B cell (primary cell): ENCODE results near the gene CHST11. TPM values are rescaled to one million over a fixed set of nuclear protein-coding genes. Genes with fewer than 3 reads are reported as not detected.

Experiments used
- ATAC-seq: fragments of 200-7000 bp; cut with Tn5 transposase; one replicate; pipeline ENCODE4 v1.10.0; 2021; ENCODE audit warnings: low read depth, mild to moderate bottlenecking, moderate number of reproducible peaks, moderate library complexity
- CTCF ChIA-PET: fragments of 350-600 bp; sonication (Branson Sonifier 250); formaldehyde crosslinking; loops from one replicate; lab custom pipeline; 2021; ENCODE audit warnings: antibody characterized with exemption, inconsistent platforms; lab: Charles Lee
- POLR2A ChIA-PET: fragments of 350-600 bp; sonication (Branson Sonifier 250); formaldehyde crosslinking; loops from one replicate; lab custom pipeline; 2021; ENCODE audit warnings: antibody characterized with exemption; lab: Charles Lee
- DNase-seq: peaks from one replicate; pipeline ENCODE4 v3.0.0; 2013
- H2AFZ ChIP-seq: 2 replicates; pipeline ENCODE4 v1.6.1; 2012; ENCODE audit warnings: mild to moderate bottlenecking, low read depth, low read length; ENCODE audit not compliant: insufficient read depth, poor library complexity, severe bottlenecking
- H3K27ac ChIP-seq, 2 donors: 1 replicate in 1 of 2; 2 replicates in 1 of 2; pipeline ENCODE4 v1.5.1; 2012 to 2013; ENCODE audit warnings: low read length in 2 of 2, mild to moderate bottlenecking in 2 of 2, moderate library complexity in 1 of 2
- H3K27me3 ChIP-seq, 4 experiments: fragments of 200-600 bp in 1 of 4; sonication (generic) in 1 of 4; replicated peaks in 1 of 4; 1 replicate in 2 of 4; 2 replicates in 2 of 4; pipeline versions ENCODE4 v1.6.1 to v1.7.0; 2013 to 2016; ENCODE audit warnings: low read length in 3 of 4, mild to moderate bottlenecking in 2 of 4, mixed read lengths in 1 of 4, moderate library complexity in 1 of 4; ENCODE audit not compliant: insufficient read depth in 4 of 4, control insufficient read depth in 3 of 4; ENCODE audit errors: control extremely low read depth in 1 of 4
- H3K36me3 ChIP-seq, 2 experiments: replicated peaks in 1 of 2; 1 replicate in 1 of 2; 2 replicates in 1 of 2; pipeline versions ENCODE4 v1.6.1 to v1.7.1; 2013; ENCODE audit warnings: low read length in 1 of 2; ENCODE audit not compliant: insufficient read depth in 2 of 2, control insufficient read depth in 1 of 2; ENCODE audit errors: control extremely low read depth in 1 of 2, extremely low read depth in 1 of 2
- H3K4me1 ChIP-seq, 2 donors: fragments of 200-600 bp in 1 of 2; sonication (generic) in 1 of 2; 1 replicate in 1 of 2; 2 replicates in 1 of 2; pipeline versions ENCODE4 v1.5.1 to v1.6.1; 2013 to 2017; ENCODE audit warnings: low read length in 2 of 2; ENCODE audit not compliant: control insufficient read depth in 2 of 2, insufficient read depth in 2 of 2
- H3K4me2 ChIP-seq: replicated peaks from 2 replicates; pipeline ENCODE3; 2012; ENCODE audit warnings: mild to moderate bottlenecking, low read depth, low read length; ENCODE audit not compliant: poor library complexity, severe bottlenecking
- H3K4me3 ChIP-seq, 5 experiments: fragments of 200-600 bp in 1 of 5; sonication (generic) in 1 of 5; 1 replicate in 3 of 5; 2 replicates in 2 of 5; pipeline versions ENCODE4 v1.5.1 to v1.7.0; 2011 to 2016; ENCODE audit warnings: low read length in 4 of 5, mild to moderate bottlenecking in 4 of 5, low read depth in 2 of 5, control low read depth in 1 of 5, moderate library complexity in 1 of 5; ENCODE audit not compliant: insufficient read depth in 1 of 5; ENCODE audit errors: control extremely low read depth in 1 of 5, extremely low read depth in 1 of 5
- H3K79me2 ChIP-seq: fragments of 200-600 bp; sonication (generic); one replicate; pipeline ENCODE4 v1.6.0; 2016; ENCODE audit warnings: low read length; ENCODE audit not compliant: control insufficient read depth, insufficient read depth
- H3K9ac ChIP-seq: fragments of 200-600 bp; sonication (generic); 2 replicates; pipeline ENCODE4 v1.6.1; 2017; ENCODE audit warnings: mild to moderate bottlenecking, low read length, moderate library complexity
- H3K9me3 ChIP-seq, 3 donors: one replicate each; pipeline versions ENCODE4 v1.6.1 to v1.7.1; 2013; ENCODE audit warnings: low read length in 2 of 3; ENCODE audit not compliant: control insufficient read depth in 2 of 3, insufficient read depth in 1 of 3; ENCODE audit errors: control extremely low read depth in 1 of 3
- H4K20me1 ChIP-seq: 2 replicates; pipeline ENCODE4 v1.6.0; 2012; ENCODE audit warnings: mild to moderate bottlenecking, low read length; ENCODE audit not compliant: insufficient read depth, control insufficient read depth, poor library complexity, severe bottlenecking
- H3K27ac Mint-ChIP-seq: one replicate; pipeline ENCODE4 v1.8.0; 2021; ENCODE audit warnings: mixed read lengths
- H3K27me3 Mint-ChIP-seq: one replicate; pipeline ENCODE4 v1.8.0; 2021; ENCODE audit warnings: mixed read lengths
- H3K4me1 Mint-ChIP-seq: one replicate; pipeline ENCODE4 v1.8.0; 2021; ENCODE audit warnings: mixed read lengths
- H3K4me3 Mint-ChIP-seq: one replicate; pipeline ENCODE4 v1.8.0; 2021; ENCODE audit warnings: mixed read lengths
- H3K9me3 Mint-ChIP-seq: one replicate; pipeline ENCODE4 v1.8.0; 2022; ENCODE audit warnings: mixed read lengths; ENCODE audit not compliant: insufficient read depth
- CTCF ChIP-seq: fragments of 200-600 bp; IDR thresholded peaks from one replicate; pipeline ENCODE4 v1.8.0; 2022; ENCODE audit warnings: antibody characterized with exemption, mild to moderate bottlenecking
- EZH2 ChIP-seq: IDR thresholded peaks from 2 replicates; pipeline ENCODE4 v1.6.1; 2012; ENCODE audit warnings: borderline replicate concordance, low read depth, mild to moderate bottlenecking, moderate library complexity, low read length; ENCODE audit not compliant: insufficient read depth, poor library complexity, severe bottlenecking
- WGBS: methylation state at CpG from one replicate; pipeline ENCODE4 v1.1.5; 2013; ENCODE audit warnings: missing lambda C conversion rate; ENCODE audit not compliant: insufficient coverage; 5-methylcytosine and 5-hydroxymethylcytosine counted together
- intact Hi-C: fragments of 100-400 bp; cut with micrococcal nuclease; formaldehyde crosslinking; loops from one replicate; pipeline ENCODE4 v1.10.0; 2022
- polyA plus RNA-seq: library from polyadenylated mRNA; depleted of rRNA; stranded (reverse); fragments of >200 nt; gene quantifications from 2 replicates; pipeline ENCODE4 v1.2.3, GENCODE V29; 2012
- total RNA-seq, 2 donors: library from RNA; stranded (reverse); fragments of 120-200 nt in 1 of 2; gene quantifications; 1 replicate in 1 of 2; 2 replicates in 1 of 2; pipeline versions ENCODE4 v1.2.3 to v1.2.4, GENCODE V29; 2013 to 2022

CHST11 gene
- total and polyA plus RNA-seq, 2 donors (not counting 1 experiment from before 2014, with no cell fraction given): 46.3 to 152 TPM

- TF ChIP-seq EZH2: no peak
- TF ChIP-seq CTCF: no peak
- Histone ChIP-seq H3K36me3 (peaks cover 1 to 7% of the 10 kb centered on the region in 2 experiments), H3K4me1 (peaks cover 37 to 55% of the 10 kb centered on the region in 2 donors), H3K9me3 (peaks cover 1 to 16% (median 14%) of the 10 kb centered on the region in 3 donors), H3K27me3 (no peaks in the 10 kb centered on the region), H3K79me2 (peaks cover 62% of the 10 kb centered on the region), H3K4me2 (peak overlapping the region; percentile 68), H3K9ac (peak overlapping the region; percentile 6), H4K20me1 (peaks cover 8% of the 10 kb centered on the region), H3K27ac (peak overlapping the region; percentile 70 to 87), H3K4me3 (no peak overlapping the region), H2AFZ (no peak overlapping the region)
- DNase-seq: no peak
- ChIA-PET CTCF (interaction anchor here (0.7 to 4.0 kb wide), 10 partner anchors 15 to 390 kb away, joined by 3 to 29 read pairs (median 3); partner anchors contain the start of gene CHST11), POLR2A (interaction anchor here (0.5 to 3.7 kb wide), 4 partner anchors 11 to 205 kb away, joined by 4 to 26 read pairs (median 6); partner anchors contain the start of gene CHST11)
- Mint-ChIP-seq H3K4me3 (no peak overlapping the region), H3K9me3 (peaks cover 6% of the 10 kb centered on the region), H3K27ac (no peak overlapping the region), H3K4me1 (peaks cover 77% of the 10 kb centered on the region), H3K27me3 (no peaks in the 10 kb centered on the region)
- WGBS: no CpG with 5 or more reads among the region's 4 CpGs
- ATAC-seq: no peak
- intact Hi-C loops: loop anchor here (1.0 to 5.0 kb wide), 2 partner anchors 33 to 49 kb away; no protein-coding TSS in a partner anchor
Observed at GRCh38 chr12:104568935-104569334, 112.2 kb downstream of the CHST11 start.
